ENCODE results near the gene WNT3A.

GRCh38 chr1:228108742-228109072, 101.9 kb downstream of the WNT3A start:
- no peak for TF ChIP-seq POLR2A (IDR thresholded peaks at IDR 0.05; ENCODE audit: low read depth, low read length)
- no peak for TF ChIP-seq POLR2AphosphoS5 (IDR thresholded peaks at IDR 0.05; ENCODE audit: low read depth, low read length)

Data from GM12891 (cell line).